Smooth muscle cell (in vitro differentiated cells): ENCODE measurements around the gene OBSCN. TPM values are rescaled to one million over a fixed set of nuclear protein-coding genes. Genes with fewer than 3 reads are reported as not detected.

Source experiments
- DNase-seq: peaks from one replicate; lab custom pipeline; 2025; ENCODE audit not compliant: unreplicated experiment; lab: John Stamatoyannopoulos, UW
- H2AFZ ChIP-seq: fragments of 200-600 bp; sonication (generic); 2 replicates; pipeline ENCODE4 v1.6.0; 2016; ENCODE audit warnings: antibody characterized with exemption, low read depth, mild to moderate bottlenecking
- H3F3A ChIP-seq: fragments of 200-600 bp; sonication (generic); 2 replicates; pipeline ENCODE4 v1.6.0; 2017; ENCODE audit warnings: antibody characterized with exemption, low read depth
- H3K27ac ChIP-seq: fragments of 200-600 bp; sonication (generic); 2 replicates; pipeline ENCODE4 v1.5.1; 2016; ENCODE audit warnings: low read depth, mild to moderate bottlenecking
- H3K27me3 ChIP-seq: fragments of 200-600 bp; sonication (generic); 2 replicates; pipeline ENCODE4 v1.6.1; 2016; ENCODE audit warnings: low read depth, mild to moderate bottlenecking
- H3K36me3 ChIP-seq: fragments of 200-600 bp; sonication (generic); 2 replicates; pipeline ENCODE4 v1.5.1; 2016; ENCODE audit warnings: low read depth
- H3K4me1 ChIP-seq: fragments of 200-600 bp; sonication (generic); 2 replicates; pipeline ENCODE4 v1.5.1; 2016; ENCODE audit warnings: low read depth
- H3K4me2 ChIP-seq: fragments of 200-600 bp; sonication (generic); 2 replicates; pipeline ENCODE4 v1.6.0; 2016; ENCODE audit warnings: mild to moderate bottlenecking
- H3K4me3 ChIP-seq: fragments of 200-600 bp; sonication (generic); 2 replicates; pipeline ENCODE4 v1.5.1; 2016; ENCODE audit warnings: mild to moderate bottlenecking
- H3K79me2 ChIP-seq: fragments of 200-600 bp; sonication (generic); 2 replicates; pipeline ENCODE4 v1.6.0; 2016; ENCODE audit warnings: low read depth, mild to moderate bottlenecking
- H3K9ac ChIP-seq: fragments of 200-600 bp; sonication (generic); 2 replicates; pipeline ENCODE4 v1.6.0; 2016; ENCODE audit warnings: low read depth
- H3K9me3 ChIP-seq: fragments of 200-600 bp; sonication (generic); replicated peaks from 2 replicates; pipeline ENCODE4 v1.5.1; 2016; ENCODE audit warnings: low read depth
- H4K20me1 ChIP-seq: fragments of 200-600 bp; sonication (generic); 2 replicates; pipeline ENCODE4 v1.6.0; 2016; ENCODE audit warnings: low read depth
- WGBS: methylation state at CpG from one replicate; pipeline ENCODE4 v1.1.7; 2016; ENCODE audit warnings: low lambda C conversion rate; 5-methylcytosine and 5-hydroxymethylcytosine counted together
- polyA plus RNA-seq: library from polyadenylated mRNA; unstranded; fragments of >200 nt; fragmentation: Nextera tagmentation; extraction: Ambion mirVana; gene quantifications from 2 replicates; pipeline ENCODE4 v1.2.1, GENCODE V29; 2016
- total RNA-seq: library from RNA; depleted of rRNA; stranded (reverse); fragments of >200 nt; gene quantifications from 2 replicates; pipeline ENCODE4 v1.2.3, GENCODE V29; 2014
- TF ChIP-seq, protein P1 (sequence below): fragments of 200-600 bp; sonication (generic); IDR thresholded peaks from 2 replicates; pipeline ENCODE4 v1.5.1; 2017; ENCODE audit warnings: borderline replicate concordance, mild to moderate bottlenecking, antibody characterized with exemption; ENCODE audit not compliant: insufficient read depth, poor library complexity, severe bottlenecking

Gene OBSCN
- total and polyA plus RNA-seq, 2 experiments from 2014 or later: 3.8 to 10.6 TPM

DNA sequence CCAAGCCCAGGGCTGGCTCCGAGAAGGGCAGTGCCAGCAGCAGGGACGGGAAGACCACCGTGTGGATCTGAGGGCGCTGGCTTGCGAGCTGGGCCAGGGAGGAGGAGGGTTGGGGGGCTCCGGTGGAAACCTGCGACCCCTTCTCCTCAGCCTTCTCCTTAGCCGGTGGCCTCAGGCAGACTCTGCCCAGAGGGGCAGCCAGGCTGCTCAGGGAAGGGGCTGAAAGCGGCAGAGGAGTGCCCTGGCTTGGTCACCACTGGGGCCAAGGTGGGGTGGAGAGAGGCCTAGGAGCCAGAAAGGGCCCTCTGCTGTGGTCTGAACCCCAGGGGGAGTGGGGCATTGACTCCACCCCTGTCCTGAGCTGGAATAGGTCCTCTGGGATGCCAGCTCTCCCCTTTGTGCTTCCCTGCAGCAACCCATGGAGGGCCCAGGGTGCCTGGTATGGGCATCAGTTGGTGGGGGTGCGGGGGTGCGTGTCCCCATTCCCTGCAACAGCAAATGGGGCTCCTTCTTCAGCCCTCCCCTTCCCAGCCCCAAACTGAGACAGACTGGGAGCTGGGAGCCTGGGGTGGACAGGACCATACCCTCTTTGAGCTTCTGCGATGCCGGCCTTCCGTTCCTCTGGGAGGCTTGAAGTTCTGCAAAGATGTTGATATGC, 48.7 kb upstream of the OBSCN start:
- Histone ChIP-seq H3K27ac (no peak overlapping the region), H4K20me1 (no peaks in the 10 kb centered on the region), H3K79me2 (no peaks in the 10 kb centered on the region), H3K4me2 (no peak overlapping the region), H3K9ac (no peak overlapping the region), H3K27me3 (no peaks in the 10 kb centered on the region), H3K9me3 (no peaks in the 10 kb centered on the region), H3K4me3 (no peak overlapping the region), H3K4me1 (peaks cover 8% of the 10 kb centered on the region), H2AFZ (no peak overlapping the region), H3F3A (no peaks in the 10 kb centered on the region), H3K36me3 (no peaks in the 10 kb centered on the region)
- TF ChIP-seq, protein P1, sequence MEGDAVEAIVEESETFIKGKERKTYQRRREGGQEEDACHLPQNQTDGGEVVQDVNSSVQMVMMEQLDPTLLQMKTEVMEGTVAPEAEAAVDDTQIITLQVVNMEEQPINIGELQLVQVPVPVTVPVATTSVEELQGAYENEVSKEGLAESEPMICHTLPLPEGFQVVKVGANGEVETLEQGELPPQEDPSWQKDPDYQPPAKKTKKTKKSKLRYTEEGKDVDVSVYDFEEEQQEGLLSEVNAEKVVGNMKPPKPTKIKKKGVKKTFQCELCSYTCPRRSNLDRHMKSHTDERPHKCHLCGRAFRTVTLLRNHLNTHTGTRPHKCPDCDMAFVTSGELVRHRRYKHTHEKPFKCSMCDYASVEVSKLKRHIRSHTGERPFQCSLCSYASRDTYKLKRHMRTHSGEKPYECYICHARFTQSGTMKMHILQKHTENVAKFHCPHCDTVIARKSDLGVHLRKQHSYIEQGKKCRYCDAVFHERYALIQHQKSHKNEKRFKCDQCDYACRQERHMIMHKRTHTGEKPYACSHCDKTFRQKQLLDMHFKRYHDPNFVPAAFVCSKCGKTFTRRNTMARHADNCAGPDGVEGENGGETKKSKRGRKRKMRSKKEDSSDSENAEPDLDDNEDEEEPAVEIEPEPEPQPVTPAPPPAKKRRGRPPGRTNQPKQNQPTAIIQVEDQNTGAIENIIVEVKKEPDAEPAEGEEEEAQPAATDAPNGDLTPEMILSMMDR: no peak
- no peak for DNase-seq
- WGBS: 95% methylated on average over 14 of the region's 14 CpGs

- no peak overlapping the region for H3K9ac ChIP-seq
- H3K9me3 ChIP-seq: no peaks in the 10 kb centered on the region
- H3K79me2 ChIP-seq: no peaks in the 10 kb centered on the region
- peaks cover 13% of the 10 kb centered on the region for H3K4me1 ChIP-seq
- no peak for DNase-seq
- no peaks in the 10 kb centered on the region for H3K27me3 ChIP-seq
- H3K36me3 ChIP-seq: no peaks in the 10 kb centered on the region
- H2AFZ ChIP-seq: no peak overlapping the region
- H4K20me1 ChIP-seq: no peaks in the 10 kb centered on the region
- H3F3A ChIP-seq: no peaks in the 10 kb centered on the region
- TF ChIP-seq, protein P1: no peak
- no peak overlapping the region for H3K4me2 ChIP-seq
- 89% methylated on average over 15 of the region's 15 CpGs for WGBS
- H3K4me3 ChIP-seq: no peak overlapping the region
- no peak overlapping the region for H3K27ac ChIP-seq
Measured at GRCh38 chr1:228160201-228160761, 47.6 kb upstream of the OBSCN start.

GRCh38 chr1:228161362-228161761, 46.5 kb upstream of the OBSCN start:
- no peaks in the 10 kb centered on the region for H3F3A ChIP-seq
- no peaks in the 10 kb centered on the region for H3K27me3 ChIP-seq
- no peak for DNase-seq
- H3K9ac ChIP-seq: no peak overlapping the region
- 60% methylated on average over 7 of the region's 7 CpGs for WGBS
- peak overlapping the region; percentile 35 for H3K27ac ChIP-seq
- H3K9me3 ChIP-seq: no peaks in the 10 kb centered on the region
- TF ChIP-seq, protein P1: no peak
- peaks cover 13% of the 10 kb centered on the region for H3K4me1 ChIP-seq
- H3K36me3 ChIP-seq: no peaks in the 10 kb centered on the region
- H2AFZ ChIP-seq: no peak overlapping the region
- no peak overlapping the region for H3K4me2 ChIP-seq
- H3K4me3 ChIP-seq: no peak overlapping the region
- H3K79me2 ChIP-seq: no peaks in the 10 kb centered on the region
- H4K20me1 ChIP-seq: no peaks in the 10 kb centered on the region

GRCh38 chr1:228161866-228162265, 46.0 kb upstream of the OBSCN start:
- H3K4me1 ChIP-seq: peaks cover 13% of the 10 kb centered on the region
- no peak overlapping the region for H3K9ac ChIP-seq
- H2AFZ ChIP-seq: no peak overlapping the region
- 93% methylated on average over 9 of the region's 9 CpGs for WGBS
- H3K27ac ChIP-seq: peak overlapping the region; percentile 35
- TF ChIP-seq, protein P1: no peak
- H3K36me3 ChIP-seq: no peaks in the 10 kb centered on the region
- no peaks in the 10 kb centered on the region for H3F3A ChIP-seq
- DNase-seq: no peak
- no peaks in the 10 kb centered on the region for H3K9me3 ChIP-seq
- no peaks in the 10 kb centered on the region for H3K27me3 ChIP-seq
- no peaks in the 10 kb centered on the region for H4K20me1 ChIP-seq
- H3K4me2 ChIP-seq: no peak overlapping the region
- H3K79me2 ChIP-seq: peaks cover 3% of the 10 kb centered on the region
- no peak overlapping the region for H3K4me3 ChIP-seq
